Astrocyte (in vitro differentiated cells and primary cell): ENCODE measurements around the gene FAM107B.
A peak's percentile ranks its signal among the peaks of the same experiment; 100 is the strongest.

Experiments
- CTCF ChIP-seq: IDR thresholded peaks from 2 replicates; pipeline ENCODE4 v1.5.1; 2011; ENCODE audit warnings: low read depth, mild to moderate bottlenecking, inconsistent platforms, low read length, moderate library complexity; ENCODE audit not compliant: insufficient read depth
- EZH2 ChIP-seq: IDR thresholded peaks from 2 replicates; pipeline ENCODE4 v1.6.1; 2012; ENCODE audit warnings: mild to moderate bottlenecking, low read length, inconsistent platforms; ENCODE audit not compliant: insufficient read depth

GRCh38 chr10:14478604-14479003 is 296.1 kb downstream of the FAM107B start:
- TF ChIP-seq CTCF (peak; percentile 77), EZH2 (no peak)
